GM12875 (cell line): ENCODE measurements around the gene OSCP1.
"Not testable (repeated sequence)": the region's sequence is repeated elsewhere in the genome, so short reads cannot be mapped to it uniquely, and the experiment has no call there.

Source experiments
- H3K4me3 ChIP-seq: one replicate; pipeline ENCODE4 v1.5.1; 2011; ENCODE audit warnings: low read depth, low read length, control low read depth
- TF ChIP-seq, protein P1 (sequence below): IDR thresholded peaks from 2 replicates; pipeline ENCODE4 v1.5.1; 2011; ENCODE audit warnings: low read depth, mild to moderate bottlenecking, control low read depth, inconsistent platforms, low read length, moderate library complexity, borderline replicate concordance; ENCODE audit not compliant: insufficient read depth

The OSCP1 gene, protein sequence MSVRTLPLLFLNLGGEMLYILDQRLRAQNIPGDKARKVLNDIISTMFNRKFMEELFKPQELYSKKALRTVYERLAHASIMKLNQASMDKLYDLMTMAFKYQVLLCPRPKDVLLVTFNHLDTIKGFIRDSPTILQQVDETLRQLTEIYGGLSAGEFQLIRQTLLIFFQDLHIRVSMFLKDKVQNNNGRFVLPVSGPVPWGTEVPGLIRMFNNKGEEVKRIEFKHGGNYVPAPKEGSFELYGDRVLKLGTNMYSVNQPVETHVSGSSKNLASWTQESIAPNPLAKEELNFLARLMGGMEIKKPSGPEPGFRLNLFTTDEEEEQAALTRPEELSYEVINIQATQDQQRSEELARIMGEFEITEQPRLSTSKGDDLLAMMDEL

DNA sequence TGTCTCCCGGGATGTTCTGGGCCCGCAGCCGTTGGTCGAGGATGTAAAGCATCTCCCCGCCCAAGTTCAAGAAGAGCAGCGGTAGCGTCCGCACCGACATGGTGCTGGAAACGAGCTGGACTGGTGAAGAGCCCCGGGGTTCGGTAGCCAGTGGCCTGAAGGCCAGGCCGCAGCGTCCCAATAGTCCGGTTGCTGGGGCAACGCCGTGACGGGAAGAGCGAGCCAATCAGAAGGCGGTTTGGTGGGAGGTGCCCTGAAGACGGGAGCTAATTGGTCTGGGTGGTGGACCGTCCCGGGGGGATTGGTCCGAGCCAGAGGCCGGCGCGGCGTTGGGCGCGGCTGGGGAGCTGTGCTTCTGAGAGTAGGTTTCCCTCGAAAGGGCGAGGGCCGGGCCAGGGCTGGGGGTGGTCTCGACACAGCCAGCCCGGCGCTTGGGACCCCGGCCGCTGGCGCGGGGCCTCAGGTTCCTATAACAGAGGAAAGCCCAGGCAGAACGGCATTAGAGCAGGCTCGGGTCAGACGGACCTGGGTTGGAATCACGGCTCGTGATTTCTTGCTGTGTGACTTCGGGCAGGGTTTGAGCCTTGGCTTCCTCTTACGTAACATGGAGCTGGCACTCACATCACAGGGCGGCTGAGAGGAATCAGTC, at the start of gene OSCP1:
OSCP1 (minus strand) TSS at position 182 of the 649 bp plus-strand sequence; CDS start at position 100, 82 bp downstream.
- TF ChIP-seq, protein P1, sequence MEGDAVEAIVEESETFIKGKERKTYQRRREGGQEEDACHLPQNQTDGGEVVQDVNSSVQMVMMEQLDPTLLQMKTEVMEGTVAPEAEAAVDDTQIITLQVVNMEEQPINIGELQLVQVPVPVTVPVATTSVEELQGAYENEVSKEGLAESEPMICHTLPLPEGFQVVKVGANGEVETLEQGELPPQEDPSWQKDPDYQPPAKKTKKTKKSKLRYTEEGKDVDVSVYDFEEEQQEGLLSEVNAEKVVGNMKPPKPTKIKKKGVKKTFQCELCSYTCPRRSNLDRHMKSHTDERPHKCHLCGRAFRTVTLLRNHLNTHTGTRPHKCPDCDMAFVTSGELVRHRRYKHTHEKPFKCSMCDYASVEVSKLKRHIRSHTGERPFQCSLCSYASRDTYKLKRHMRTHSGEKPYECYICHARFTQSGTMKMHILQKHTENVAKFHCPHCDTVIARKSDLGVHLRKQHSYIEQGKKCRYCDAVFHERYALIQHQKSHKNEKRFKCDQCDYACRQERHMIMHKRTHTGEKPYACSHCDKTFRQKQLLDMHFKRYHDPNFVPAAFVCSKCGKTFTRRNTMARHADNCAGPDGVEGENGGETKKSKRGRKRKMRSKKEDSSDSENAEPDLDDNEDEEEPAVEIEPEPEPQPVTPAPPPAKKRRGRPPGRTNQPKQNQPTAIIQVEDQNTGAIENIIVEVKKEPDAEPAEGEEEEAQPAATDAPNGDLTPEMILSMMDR = no peak
- H3K4me3 ChIP-seq = peak within 1 kb of the TSS; percentile 85

DNA sequence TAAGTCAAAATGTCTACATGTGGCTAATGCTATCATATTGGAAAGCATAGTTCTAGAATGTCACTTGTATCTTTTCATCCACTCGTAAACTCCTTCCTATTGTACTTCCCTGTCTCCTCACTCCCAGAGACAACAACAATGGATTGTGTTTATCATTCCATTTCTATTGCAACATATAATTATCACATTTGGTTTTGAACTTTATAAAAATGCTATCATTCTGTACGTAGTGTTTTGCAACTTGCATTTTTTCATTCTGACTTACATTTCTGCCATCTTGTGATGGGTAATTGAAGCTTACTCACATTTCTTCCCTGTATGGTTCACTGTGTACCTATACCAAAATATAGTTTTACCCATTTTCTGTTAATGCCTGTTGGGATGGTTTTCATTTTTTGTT, 47.0 kb upstream of the OSCP1 start:
- TF ChIP-seq, protein P1 = no peak
- H3K4me3 ChIP-seq = no peak overlapping the region

DNA sequence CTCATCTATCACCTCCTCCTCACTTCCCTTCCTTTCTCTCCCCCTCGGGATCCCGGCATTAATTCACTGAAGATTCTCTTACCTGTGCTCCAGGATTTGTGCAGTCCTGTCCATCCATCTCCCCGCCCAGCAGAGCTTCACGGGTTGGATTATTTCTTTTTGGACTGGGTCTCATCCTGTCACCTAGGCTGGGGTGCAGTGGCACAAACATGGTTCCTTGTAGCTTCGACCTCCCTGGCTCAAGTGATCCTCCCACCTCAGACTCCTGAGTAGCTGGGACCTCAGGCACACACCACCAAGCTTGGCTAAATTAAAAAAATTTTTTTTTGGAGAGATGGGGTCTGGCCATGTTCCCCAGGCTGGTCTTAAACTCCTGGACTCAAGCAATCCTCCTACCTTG, 44.7 kb upstream of the OSCP1 start:
- H3K4me3 ChIP-seq = no peak overlapping the region

DNA sequence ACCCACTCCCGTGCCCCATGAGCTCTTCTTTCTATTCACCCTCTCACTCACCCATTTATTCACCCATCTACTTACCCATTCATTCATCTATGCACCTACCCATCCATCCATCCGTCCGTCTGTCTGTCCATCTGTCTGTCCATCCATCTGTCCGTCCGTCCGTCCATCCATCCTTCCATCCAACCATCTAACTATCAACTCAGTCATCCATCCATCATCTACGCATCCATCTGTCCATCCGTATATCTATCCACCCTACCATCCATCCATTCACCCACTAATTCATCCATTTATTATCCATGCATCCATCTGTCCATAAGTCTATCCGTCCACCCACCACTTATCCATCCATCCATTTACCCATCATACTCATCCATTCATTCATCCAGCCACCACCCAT, 43.3 kb upstream of the OSCP1 start:
- TF ChIP-seq, protein P1 = no peak
- no peak overlapping the region for H3K4me3 ChIP-seq

More for the DNA sequence above, 44.7 kb upstream of the OSCP1 start:
- TF ChIP-seq, protein P1 = no peak

DNA sequence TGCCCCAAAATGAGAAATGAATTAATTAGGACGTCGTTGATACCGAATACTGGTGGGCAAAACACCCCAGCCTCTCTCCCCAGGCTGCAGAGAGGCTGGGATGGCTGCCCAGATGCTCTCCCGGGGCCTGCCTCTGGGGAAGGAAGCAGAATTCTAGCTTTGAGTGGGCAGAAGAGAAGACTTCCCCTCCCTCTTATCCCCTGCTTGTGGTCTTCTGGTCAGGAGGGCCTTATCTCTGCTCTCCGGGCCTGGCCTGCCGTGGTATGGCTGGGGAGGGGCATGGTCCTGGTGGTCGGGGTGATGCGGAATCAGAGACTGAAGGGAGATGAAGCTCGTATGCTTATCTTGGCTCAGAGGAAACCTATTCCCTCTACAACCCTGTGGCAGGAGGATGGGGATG, 42.2 kb upstream of the OSCP1 start:
- TF ChIP-seq, protein P1 = no peak
- no peak overlapping the region for H3K4me3 ChIP-seq

DNA sequence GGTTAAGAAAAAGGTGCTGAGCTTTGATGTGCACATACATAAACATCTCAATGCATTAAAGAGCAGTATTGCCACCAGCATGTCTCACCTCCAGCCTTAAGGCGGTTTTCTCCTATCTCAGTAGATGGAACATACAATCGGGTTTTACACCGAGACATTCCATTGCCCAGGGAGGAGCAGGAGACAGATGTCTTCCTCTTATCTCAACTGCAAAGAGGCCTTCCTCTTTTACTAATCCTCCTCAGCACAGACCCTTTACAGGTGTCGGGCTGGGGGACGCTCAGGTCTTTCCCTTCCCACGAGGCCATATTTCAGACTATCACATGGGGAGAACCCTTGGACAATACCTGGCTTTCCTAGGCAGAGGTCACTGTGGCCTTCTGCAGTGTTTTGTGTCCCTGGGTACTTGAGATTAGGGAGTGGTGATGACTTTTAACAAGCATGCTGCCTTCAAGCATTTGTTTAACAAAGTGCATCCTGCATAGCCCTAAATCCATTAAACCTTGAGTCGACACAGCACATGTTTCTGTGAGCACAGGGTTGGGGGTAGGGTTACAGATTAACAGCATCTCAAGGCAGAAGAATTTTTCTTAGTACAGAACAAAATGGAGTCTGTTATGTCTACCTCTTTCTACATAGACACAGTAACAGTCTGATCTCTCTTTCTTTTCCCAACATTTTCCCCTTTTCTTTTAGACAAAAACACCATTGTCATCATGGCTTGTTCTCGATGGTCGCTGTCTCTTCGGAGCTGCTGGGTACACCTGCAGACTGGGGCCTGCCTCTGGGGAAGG, 39.2 kb upstream of the OSCP1 start:
- H3K4me3 ChIP-seq = not testable (repeated sequence)

DNA sequence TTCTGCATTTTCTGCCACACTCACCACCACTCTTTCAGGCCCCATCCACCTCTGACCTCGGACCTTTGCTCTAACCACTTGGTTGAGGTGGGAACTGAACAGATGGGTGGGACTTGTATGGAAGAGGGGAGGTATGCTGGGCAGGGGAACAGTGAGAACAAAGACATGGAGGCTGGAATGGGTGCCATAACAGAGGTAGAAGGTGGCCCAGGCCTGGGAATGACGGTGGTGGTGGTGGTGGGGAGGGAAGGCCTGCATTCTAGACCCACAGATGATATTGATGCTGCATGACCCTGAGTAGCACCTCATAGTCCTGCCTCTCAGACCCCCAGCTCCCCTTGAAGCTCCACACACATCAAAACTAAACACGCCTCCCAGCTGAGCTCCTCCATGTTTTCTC, 37.7 kb upstream of the OSCP1 start:
- TF ChIP-seq, protein P1 = no peak
- no peak overlapping the region for H3K4me3 ChIP-seq

DNA sequence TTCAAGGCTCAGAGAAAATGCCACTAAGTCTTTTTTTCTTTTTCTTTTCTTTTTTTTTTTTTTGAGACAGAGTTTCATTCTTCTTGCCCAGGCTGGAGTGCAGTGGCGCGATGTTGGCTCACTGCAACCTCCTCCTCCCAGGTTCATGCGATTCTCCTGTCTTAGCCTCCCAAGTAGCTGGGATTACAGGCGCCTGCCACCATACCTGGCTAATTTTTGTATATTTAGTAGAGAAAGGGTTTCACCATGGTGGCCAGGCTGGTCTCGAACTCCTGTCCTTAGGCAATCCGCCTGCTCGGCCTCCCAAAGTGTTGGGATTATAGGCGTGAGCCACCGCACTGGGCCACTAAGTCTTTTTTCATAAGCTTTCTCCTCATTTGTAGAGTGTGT, 37.1 kb upstream of the OSCP1 start:
- H3K4me3 ChIP-seq = not testable (repeated sequence)
